ENCODE data around the gene ETF1.
A peak's percentile ranks its signal among the peaks of the same experiment; 100 is the strongest.

ETF1 gene

GRCh38 chr5:138464388-138465260 lies 78.4 kb downstream of the ETF1 start:
- peak overlapping the region; percentile 70 for H3K4me3 ChIP-seq (ENCODE audit: low read depth, low read length)
- TF ChIP-seq CTCF (IDR thresholded peaks at IDR 0.05; ENCODE audit: low read depth, low read length, missing control alignments): no peak
- DNase-seq (ENCODE audit: low read depth): peak; percentile 94

GRCh38 chr5:138464008-138464387 lies 79.0 kb downstream of the ETF1 start:
- H3K4me3 ChIP-seq (ENCODE audit: low read depth, low read length): peak overlapping the region; percentile 70
- DNase-seq (ENCODE audit: low read depth): peak; percentile 68
- TF ChIP-seq CTCF (IDR thresholded peaks at IDR 0.05; ENCODE audit: low read depth, low read length, missing control alignments): peak; percentile 69

GRCh38 chr5:138463419-138464007 lies 79.5 kb downstream of the ETF1 start:
- DNase-seq (ENCODE audit: low read depth): no peak
- peak overlapping the region; percentile 70 for H3K4me3 ChIP-seq (ENCODE audit: low read depth, low read length)
- no peak for TF ChIP-seq CTCF (IDR thresholded peaks at IDR 0.05; ENCODE audit: low read depth, low read length, missing control alignments)

GRCh38 chr5:138461343-138462125 lies 81.5 kb downstream of the ETF1 start:
- no peak overlapping the region for H3K4me3 ChIP-seq (ENCODE audit: low read depth, low read length)
- TF ChIP-seq CTCF (IDR thresholded peaks at IDR 0.05; ENCODE audit: low read depth, low read length, missing control alignments): no peak
- no peak for DNase-seq (ENCODE audit: low read depth)

- DNase-seq (ENCODE audit: low read depth): no peak
- TF ChIP-seq CTCF (IDR thresholded peaks at IDR 0.05; ENCODE audit: low read depth, low read length, missing control alignments): no peak
- no peak overlapping the region for H3K4me3 ChIP-seq (ENCODE audit: low read depth, low read length)
Observed at GRCh38 chr5:138460032-138460693, 82.9 kb downstream of the ETF1 start.

- no peak for TF ChIP-seq CTCF (IDR thresholded peaks at IDR 0.05; ENCODE audit: low read depth, low read length, missing control alignments)
- H3K4me3 ChIP-seq (ENCODE audit: low read depth, low read length): no peak overlapping the region
Observed at GRCh38 chr5:138459311-138459933, 83.6 kb downstream of the ETF1 start.

More at GRCh38 chr5:138459311-138459933, 83.6 kb downstream of the ETF1 start:
- DNase-seq (ENCODE audit: low read depth): no peak
